Endothelial cell (in vitro differentiated cells): ENCODE results near the gene MICU1. TPM values are rescaled to one million over a fixed set of nuclear protein-coding genes. Genes with fewer than 3 reads are reported as not detected.

Experiments
- DNase-seq: peaks from one replicate; pipeline ENCODE4 v3.0.0; 2021; ENCODE audit warnings: low spot score
- H3K27ac Mint-ChIP-seq: one replicate; pipeline ENCODE4 v1.8.0; 2021; ENCODE audit warnings: mixed read lengths, inconsistent platforms; ENCODE audit not compliant: unreplicated experiment
- H3K27me3 Mint-ChIP-seq: one replicate; pipeline ENCODE4 v1.8.0; 2021; ENCODE audit warnings: mild to moderate bottlenecking, moderate library complexity, mixed read lengths, inconsistent platforms; ENCODE audit not compliant: unreplicated experiment
- H3K36me3 Mint-ChIP-seq: one replicate; pipeline ENCODE4 v1.8.0; 2021; ENCODE audit warnings: mild to moderate bottlenecking, low read depth, mixed read lengths, inconsistent platforms; ENCODE audit not compliant: unreplicated experiment
- H3K4me1 Mint-ChIP-seq: one replicate; pipeline ENCODE4 v1.8.0; 2021; ENCODE audit warnings: mild to moderate bottlenecking, mixed read lengths, inconsistent platforms; ENCODE audit not compliant: unreplicated experiment
- H3K4me3 Mint-ChIP-seq: one replicate; pipeline ENCODE4 v1.8.0; 2021; ENCODE audit warnings: mild to moderate bottlenecking, mixed read lengths, inconsistent platforms; ENCODE audit not compliant: unreplicated experiment
- H3K9me3 Mint-ChIP-seq: one replicate; pipeline ENCODE4 v1.8.0; 2021; ENCODE audit warnings: mixed read lengths, inconsistent platforms; ENCODE audit not compliant: unreplicated experiment
- total RNA-seq: library from RNA; stranded (reverse); fragmentation: NEBNext Ultra II Directional; extraction: Animal tissue kit (Norgen Biotek cat#: 25700); gene quantifications from one replicate; pipeline ENCODE4 v1.2.1, GENCODE V29; 2021; ENCODE audit not compliant: unreplicated experiment
- TF ChIP-seq, protein P1 (sequence below): fragments of 200-600 bp; sonication (generic); IDR thresholded peaks from one replicate; pipeline ENCODE4 v1.5.0; 2021; ENCODE audit warnings: antibody characterized with exemption; ENCODE audit not compliant: unreplicated experiment

MICU1 gene
- total RNA-seq, 1 donor from 2014 or later = 39.9 TPM

DNA sequence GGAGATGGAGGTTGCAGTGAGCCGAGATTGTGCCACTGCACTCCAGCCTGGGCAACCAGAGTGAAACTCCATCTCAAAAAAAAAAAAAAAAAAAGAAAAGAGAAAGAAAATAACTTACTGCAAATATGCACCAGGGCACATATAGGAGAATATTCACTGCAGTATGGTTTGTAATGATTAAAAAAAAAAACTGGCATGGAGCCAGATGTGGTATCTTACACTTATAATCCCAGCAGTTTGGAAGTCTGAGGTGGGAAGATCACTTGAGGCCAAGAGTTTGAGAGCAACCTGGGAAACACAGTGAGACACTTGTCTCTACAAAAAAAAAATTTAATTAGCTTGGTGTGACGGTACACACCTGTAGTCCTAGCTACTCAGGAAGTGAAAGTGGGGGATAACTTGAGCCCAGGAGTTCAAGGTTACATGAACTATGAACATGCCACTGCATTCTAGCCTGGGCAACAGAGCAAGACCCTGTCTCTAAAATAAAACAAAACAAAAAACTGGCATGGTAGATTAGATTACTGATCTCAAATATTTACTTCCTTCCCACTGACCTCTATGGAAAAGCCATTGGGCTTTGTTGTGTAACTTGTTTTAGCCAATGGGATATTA is 85.6 kb downstream of the MICU1 start:
- H3K4me1 Mint-ChIP-seq = no peaks in the 10 kb centered on the region
- TF ChIP-seq, protein P1, sequence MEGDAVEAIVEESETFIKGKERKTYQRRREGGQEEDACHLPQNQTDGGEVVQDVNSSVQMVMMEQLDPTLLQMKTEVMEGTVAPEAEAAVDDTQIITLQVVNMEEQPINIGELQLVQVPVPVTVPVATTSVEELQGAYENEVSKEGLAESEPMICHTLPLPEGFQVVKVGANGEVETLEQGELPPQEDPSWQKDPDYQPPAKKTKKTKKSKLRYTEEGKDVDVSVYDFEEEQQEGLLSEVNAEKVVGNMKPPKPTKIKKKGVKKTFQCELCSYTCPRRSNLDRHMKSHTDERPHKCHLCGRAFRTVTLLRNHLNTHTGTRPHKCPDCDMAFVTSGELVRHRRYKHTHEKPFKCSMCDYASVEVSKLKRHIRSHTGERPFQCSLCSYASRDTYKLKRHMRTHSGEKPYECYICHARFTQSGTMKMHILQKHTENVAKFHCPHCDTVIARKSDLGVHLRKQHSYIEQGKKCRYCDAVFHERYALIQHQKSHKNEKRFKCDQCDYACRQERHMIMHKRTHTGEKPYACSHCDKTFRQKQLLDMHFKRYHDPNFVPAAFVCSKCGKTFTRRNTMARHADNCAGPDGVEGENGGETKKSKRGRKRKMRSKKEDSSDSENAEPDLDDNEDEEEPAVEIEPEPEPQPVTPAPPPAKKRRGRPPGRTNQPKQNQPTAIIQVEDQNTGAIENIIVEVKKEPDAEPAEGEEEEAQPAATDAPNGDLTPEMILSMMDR = no peak
- H3K27ac Mint-ChIP-seq = no peak overlapping the region
- H3K36me3 Mint-ChIP-seq = peaks cover 37% of the 10 kb centered on the region
- no peak overlapping the region for H3K4me3 Mint-ChIP-seq
- H3K27me3 Mint-ChIP-seq = no peaks in the 10 kb centered on the region
- no peak for DNase-seq
- H3K9me3 Mint-ChIP-seq = no peaks in the 10 kb centered on the region

DNA sequence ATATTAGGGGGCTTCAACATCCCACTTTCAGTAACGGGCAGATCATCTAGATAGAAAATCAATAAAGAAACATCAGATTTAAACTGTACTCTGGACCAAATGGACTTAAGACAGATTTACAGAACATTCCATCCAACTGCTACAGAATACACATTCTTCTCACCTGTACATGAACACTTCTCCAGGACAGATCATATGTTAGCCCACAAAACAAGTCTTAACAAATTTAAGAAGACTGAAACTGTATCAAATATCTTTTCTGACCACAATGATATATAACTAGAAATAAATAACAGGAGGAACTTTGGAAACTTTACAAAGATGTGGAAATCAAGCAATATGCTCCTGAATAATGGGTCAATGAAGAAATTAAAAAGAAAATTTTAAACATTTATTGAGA is 86.7 kb downstream of the MICU1 start:
- DNase-seq = no peak

DNA sequence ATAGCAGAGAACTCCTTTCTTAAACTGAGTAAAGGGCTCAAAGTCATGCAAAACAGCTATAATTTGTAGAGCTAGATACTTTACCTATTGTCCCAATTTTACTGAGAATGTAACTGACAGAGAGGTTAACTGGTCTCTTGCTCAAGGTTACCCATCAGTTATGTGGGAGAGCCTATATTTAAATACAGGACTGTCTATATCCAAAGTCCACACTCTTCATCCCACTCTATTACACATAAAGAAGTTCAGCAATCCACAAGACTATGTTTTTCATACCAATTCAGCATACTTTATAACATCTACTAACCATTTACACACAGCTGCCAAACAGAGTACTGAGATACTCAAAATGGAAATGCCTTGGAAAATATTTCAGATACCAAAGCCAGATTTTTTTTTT is 100.2 kb downstream of the MICU1 start:
- H3K9me3 Mint-ChIP-seq = no peaks in the 10 kb centered on the region
- H3K4me1 Mint-ChIP-seq = no peaks in the 10 kb centered on the region
- no peak overlapping the region for H3K4me3 Mint-ChIP-seq
- no peak for DNase-seq
- no peaks in the 10 kb centered on the region for H3K27me3 Mint-ChIP-seq
- TF ChIP-seq, protein P1 = no peak
- H3K27ac Mint-ChIP-seq = no peak overlapping the region
- H3K36me3 Mint-ChIP-seq = no peaks in the 10 kb centered on the region

More for the DNA sequence above, 86.7 kb downstream of the MICU1 start:
- H3K36me3 Mint-ChIP-seq = peaks cover 30% of the 10 kb centered on the region
- H3K4me3 Mint-ChIP-seq = no peak overlapping the region
- H3K27me3 Mint-ChIP-seq = no peaks in the 10 kb centered on the region
- H3K4me1 Mint-ChIP-seq = no peaks in the 10 kb centered on the region
- H3K27ac Mint-ChIP-seq = no peak overlapping the region
- TF ChIP-seq, protein P1 = no peak
- H3K9me3 Mint-ChIP-seq = no peaks in the 10 kb centered on the region

DNA sequence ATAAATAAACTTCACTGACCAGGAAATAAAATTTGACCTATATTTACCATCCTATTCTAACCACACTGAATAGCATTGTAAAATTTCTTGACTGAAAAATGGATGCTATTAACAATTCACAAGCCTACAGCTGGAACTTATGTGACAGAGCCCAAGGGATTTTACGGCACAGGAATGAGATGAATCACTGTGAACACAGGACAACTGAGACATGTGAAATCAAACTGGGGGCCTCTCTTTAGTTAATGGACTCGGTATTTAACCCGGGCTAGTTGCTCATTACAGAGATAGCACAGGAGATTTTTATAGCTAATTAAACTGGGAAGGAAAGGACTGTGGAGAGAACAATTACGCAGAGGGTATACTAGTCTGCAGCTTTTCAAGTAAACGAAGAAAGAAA is 100.6 kb downstream of the MICU1 start:
- Mint-ChIP-seq H3K36me3 (no peaks in the 10 kb centered on the region), H3K27ac (no peak overlapping the region), H3K4me1 (no peaks in the 10 kb centered on the region), H3K9me3 (no peaks in the 10 kb centered on the region), H3K4me3 (no peak overlapping the region), H3K27me3 (no peaks in the 10 kb centered on the region)
- TF ChIP-seq, protein P1 = no peak
- DNase-seq = no peak

DNA sequence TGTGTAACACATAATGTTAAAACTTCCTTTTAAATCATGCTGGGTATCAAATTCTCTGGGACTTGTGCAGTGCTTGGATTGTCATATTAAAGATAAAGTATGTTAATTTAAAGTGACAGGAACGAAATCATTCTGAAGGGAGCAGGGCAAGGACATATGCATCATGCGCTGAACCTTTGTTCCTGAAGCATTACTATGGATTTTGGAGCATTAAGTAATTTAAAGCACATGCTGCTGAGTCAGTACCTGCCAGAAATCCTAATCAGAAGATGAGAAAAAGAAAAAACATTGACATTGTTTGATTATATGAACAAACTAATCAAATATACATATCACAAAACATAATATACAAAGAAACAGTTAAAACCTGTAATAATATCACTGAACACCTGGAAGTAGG is 101.4 kb downstream of the MICU1 start:
- no peak overlapping the region for H3K4me3 Mint-ChIP-seq
- no peaks in the 10 kb centered on the region for H3K9me3 Mint-ChIP-seq
- TF ChIP-seq, protein P1 = no peak
- no peak overlapping the region for H3K27ac Mint-ChIP-seq
- no peaks in the 10 kb centered on the region for H3K27me3 Mint-ChIP-seq
- H3K36me3 Mint-ChIP-seq = no peaks in the 10 kb centered on the region
- no peak for DNase-seq
- H3K4me1 Mint-ChIP-seq = no peaks in the 10 kb centered on the region
